ENCODE results near the gene ZDHHC14. TPM values are rescaled to one million over a fixed set of nuclear protein-coding genes. Genes with fewer than 3 reads are reported as not detected.

The ZDHHC14 gene
- total RNA-seq, 1 donor from 2014 or later, result 9.3 TPM

DNA sequence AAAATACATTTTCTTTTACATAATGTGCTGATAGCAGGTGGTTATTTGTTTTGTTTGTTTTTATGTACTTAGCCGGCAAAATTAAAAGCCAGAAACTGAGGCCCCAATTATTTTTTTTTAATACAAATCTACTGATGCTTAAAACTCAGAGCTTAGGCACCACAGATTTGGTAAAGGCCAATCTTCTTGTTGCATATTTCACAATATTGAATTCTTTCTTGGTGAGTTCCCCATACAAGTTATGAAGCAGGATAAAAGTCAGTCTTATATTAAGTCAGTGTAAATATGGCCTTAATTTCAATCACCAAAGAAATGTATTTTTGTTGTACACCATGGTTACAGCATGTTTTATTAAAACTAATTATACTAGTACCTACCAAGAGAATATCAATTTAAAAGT, 16.3 kb upstream of the ZDHHC14 start:
- H3K9me3 ChIP-seq, result no peaks in the 10 kb centered on the region
- ATAC-seq (no peak), DNase-seq (no peak)
- intact Hi-C loops (cut with DNase I), result no loop called here
- TF ChIP-seq, protein P1, sequence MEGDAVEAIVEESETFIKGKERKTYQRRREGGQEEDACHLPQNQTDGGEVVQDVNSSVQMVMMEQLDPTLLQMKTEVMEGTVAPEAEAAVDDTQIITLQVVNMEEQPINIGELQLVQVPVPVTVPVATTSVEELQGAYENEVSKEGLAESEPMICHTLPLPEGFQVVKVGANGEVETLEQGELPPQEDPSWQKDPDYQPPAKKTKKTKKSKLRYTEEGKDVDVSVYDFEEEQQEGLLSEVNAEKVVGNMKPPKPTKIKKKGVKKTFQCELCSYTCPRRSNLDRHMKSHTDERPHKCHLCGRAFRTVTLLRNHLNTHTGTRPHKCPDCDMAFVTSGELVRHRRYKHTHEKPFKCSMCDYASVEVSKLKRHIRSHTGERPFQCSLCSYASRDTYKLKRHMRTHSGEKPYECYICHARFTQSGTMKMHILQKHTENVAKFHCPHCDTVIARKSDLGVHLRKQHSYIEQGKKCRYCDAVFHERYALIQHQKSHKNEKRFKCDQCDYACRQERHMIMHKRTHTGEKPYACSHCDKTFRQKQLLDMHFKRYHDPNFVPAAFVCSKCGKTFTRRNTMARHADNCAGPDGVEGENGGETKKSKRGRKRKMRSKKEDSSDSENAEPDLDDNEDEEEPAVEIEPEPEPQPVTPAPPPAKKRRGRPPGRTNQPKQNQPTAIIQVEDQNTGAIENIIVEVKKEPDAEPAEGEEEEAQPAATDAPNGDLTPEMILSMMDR (IDR thresholded peaks at IDR 0.05), result no peak
- H3K27me3 ChIP-seq (ENCODE audit: low read depth), result peaks cover 3% of the 10 kb centered on the region
- no peak overlapping the region for H3K4me3 ChIP-seq
- no peaks in the 10 kb centered on the region for H3K4me1 ChIP-seq
- H3K36me3 ChIP-seq, result no peaks in the 10 kb centered on the region
- H3K27ac ChIP-seq, result no peak overlapping the region

DNA sequence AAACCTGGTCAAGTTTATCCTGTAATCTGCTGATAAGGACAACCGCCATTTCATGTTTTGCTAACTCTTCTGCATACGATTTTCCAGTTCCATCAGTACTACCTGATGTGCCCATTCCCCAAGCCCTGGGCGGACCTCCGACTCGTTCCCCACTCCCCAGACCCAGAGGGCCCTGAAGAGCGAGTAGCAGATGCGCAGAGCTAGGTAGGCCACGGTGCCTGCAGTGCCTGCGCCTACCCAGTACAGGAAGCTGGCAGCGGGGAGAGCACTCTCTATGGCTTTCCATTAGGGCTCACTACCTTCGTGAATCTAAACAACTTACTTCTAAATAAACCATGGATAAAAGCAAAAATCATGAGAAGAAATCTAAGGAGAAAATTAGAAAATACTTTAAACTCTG, 14.3 kb upstream of the ZDHHC14 start:
- H3K4me3 ChIP-seq, result no peak overlapping the region
- DNase-seq, result no peak

DNA sequence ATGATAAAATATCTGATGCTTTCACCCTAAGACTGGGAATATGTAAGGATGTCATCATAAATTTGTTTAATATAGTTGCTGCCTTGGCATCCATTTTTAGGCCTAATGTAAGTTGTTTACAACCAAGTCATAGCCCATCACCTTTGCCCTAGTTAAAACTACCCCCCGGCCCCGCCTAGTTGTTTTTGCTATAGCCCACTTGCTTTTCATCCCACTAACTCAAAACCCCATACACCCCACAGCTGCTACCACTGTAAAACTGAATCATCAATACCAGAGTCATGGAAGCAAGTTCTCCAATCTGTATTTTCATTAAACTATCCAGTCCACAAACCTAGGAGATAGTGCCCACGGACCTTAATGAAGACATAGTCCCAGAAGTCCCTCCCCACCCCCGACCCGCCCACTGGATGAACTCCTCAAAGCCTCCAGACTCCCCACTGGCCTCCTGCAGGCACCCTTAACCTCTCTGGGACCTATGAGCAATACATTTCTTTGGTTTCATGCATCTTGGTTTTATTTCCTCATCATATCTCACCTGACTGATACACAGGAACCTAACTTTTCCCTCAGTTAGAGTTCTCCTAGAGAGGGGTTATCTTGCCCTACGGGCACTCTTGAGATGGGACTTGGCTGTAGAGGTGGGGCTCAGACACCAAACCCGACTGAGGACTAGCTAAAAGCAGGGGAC, 12.5 kb upstream of the ZDHHC14 start:
- TF ChIP-seq, protein P1 (IDR thresholded peaks at IDR 0.05), result no peak

More for the DNA sequence above, 14.3 kb upstream of the ZDHHC14 start:
- H3K36me3 ChIP-seq, result no peaks in the 10 kb centered on the region
- no peaks in the 10 kb centered on the region for H3K9me3 ChIP-seq
- ATAC-seq, result no peak
- intact Hi-C loops (cut with DNase I), result no loop called here
- peaks cover 3% of the 10 kb centered on the region for H3K27me3 ChIP-seq (ENCODE audit: low read depth)
- TF ChIP-seq, protein P1 (IDR thresholded peaks at IDR 0.05), result no peak
- no peak overlapping the region for H3K27ac ChIP-seq
- H3K4me1 ChIP-seq, result no peaks in the 10 kb centered on the region

DNA sequence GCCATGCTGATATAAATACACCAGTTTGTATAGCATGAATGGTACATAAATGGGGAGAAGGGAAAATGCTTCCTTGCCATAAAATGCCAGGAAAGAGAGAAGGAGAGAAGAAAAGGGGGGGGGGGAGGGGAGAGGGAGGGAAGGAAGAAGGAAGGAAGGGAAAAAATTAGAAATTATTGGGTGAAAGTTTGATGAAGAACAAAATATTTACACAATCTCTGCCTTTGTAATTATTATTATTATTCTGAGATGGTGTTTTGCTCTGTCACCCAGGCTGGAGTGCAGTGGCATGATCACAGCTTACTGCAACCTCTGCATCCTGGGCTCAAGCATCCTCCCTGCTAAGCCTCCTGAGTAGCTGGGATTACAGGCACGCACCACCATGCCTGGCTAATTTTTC, 10.2 kb upstream of the ZDHHC14 start:
- ATAC-seq, result no peak
- TF ChIP-seq, protein P1 (IDR thresholded peaks at IDR 0.05), result no peak
- Histone ChIP-seq H3K9me3 (no peaks in the 10 kb centered on the region), H3K27ac (no peak overlapping the region), H3K36me3 (no peaks in the 10 kb centered on the region), H3K27me3 (ENCODE audit: low read depth) (peaks cover 3% of the 10 kb centered on the region), H3K4me1 (no peaks in the 10 kb centered on the region), H3K4me3 (no peak overlapping the region)
- intact Hi-C loops (cut with DNase I), result no loop called here
- DNase-seq, result no peak

More for the DNA sequence above, 12.5 kb upstream of the ZDHHC14 start:
- no peaks in the 10 kb centered on the region for H3K9me3 ChIP-seq
- intact Hi-C loops (cut with DNase I), result no loop called here
- peaks cover 3% of the 10 kb centered on the region for H3K27me3 ChIP-seq (ENCODE audit: low read depth)
- no peak for ATAC-seq
- H3K36me3 ChIP-seq, result no peaks in the 10 kb centered on the region
- H3K4me3 ChIP-seq, result no peak overlapping the region
- no peak overlapping the region for H3K27ac ChIP-seq
- no peaks in the 10 kb centered on the region for H3K4me1 ChIP-seq
- DNase-seq, result no peak

DNA sequence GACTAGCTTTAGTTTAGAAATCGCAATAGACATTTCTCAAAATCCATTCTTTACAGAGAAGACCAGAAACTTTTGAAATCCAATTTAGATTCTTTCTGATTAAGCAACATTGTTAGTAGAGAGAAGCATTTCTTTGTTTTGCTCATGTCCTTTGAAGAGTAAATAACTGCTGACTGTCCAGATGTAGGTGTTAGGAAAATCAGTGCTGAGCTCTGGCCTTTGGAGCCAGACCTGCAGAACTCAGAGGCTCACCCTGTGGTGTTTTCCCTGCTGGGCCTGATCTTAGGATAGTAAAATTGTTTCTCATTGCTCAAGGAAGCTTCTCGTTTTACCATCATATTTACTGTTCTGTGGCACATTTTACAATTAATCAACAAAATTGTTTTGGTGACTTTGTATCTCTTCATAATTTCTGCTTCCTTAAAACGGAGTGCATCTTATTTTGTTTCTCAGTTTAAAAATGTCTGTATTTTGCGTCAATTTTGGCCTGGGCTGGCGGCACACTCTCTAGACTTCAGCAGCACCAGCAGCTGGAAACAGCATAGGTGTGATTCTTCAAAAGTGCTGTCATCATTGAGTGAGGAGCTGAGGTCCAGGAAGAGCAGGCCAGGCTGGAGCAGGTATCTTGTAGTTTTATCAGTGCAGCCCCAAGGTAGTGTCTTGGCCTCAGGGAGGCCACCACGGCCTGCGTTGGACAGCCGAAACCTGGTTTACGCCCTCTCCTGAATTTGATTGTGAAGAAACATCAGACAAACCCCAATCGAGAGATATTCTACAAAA, 8.3 kb upstream of the ZDHHC14 start:
- no peak overlapping the region for H3K27ac ChIP-seq
- no peaks in the 10 kb centered on the region for H3K27me3 ChIP-seq (ENCODE audit: low read depth)
- H3K36me3 ChIP-seq, result no peaks in the 10 kb centered on the region
- ATAC-seq, result no peak
- H3K4me1 ChIP-seq, result no peaks in the 10 kb centered on the region
- H3K4me3 ChIP-seq, result no peak overlapping the region
- intact Hi-C loops (cut with DNase I), result no loop called here
- TF ChIP-seq, protein P1 (IDR thresholded peaks at IDR 0.05), result no peak
- H3K9me3 ChIP-seq, result no peaks in the 10 kb centered on the region
- DNase-seq, result no peak
